ENCODE measurements around the gene RS1.

- TF ChIP-seq, protein P1, sequence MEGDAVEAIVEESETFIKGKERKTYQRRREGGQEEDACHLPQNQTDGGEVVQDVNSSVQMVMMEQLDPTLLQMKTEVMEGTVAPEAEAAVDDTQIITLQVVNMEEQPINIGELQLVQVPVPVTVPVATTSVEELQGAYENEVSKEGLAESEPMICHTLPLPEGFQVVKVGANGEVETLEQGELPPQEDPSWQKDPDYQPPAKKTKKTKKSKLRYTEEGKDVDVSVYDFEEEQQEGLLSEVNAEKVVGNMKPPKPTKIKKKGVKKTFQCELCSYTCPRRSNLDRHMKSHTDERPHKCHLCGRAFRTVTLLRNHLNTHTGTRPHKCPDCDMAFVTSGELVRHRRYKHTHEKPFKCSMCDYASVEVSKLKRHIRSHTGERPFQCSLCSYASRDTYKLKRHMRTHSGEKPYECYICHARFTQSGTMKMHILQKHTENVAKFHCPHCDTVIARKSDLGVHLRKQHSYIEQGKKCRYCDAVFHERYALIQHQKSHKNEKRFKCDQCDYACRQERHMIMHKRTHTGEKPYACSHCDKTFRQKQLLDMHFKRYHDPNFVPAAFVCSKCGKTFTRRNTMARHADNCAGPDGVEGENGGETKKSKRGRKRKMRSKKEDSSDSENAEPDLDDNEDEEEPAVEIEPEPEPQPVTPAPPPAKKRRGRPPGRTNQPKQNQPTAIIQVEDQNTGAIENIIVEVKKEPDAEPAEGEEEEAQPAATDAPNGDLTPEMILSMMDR (conservative IDR thresholded peaks at IDR 0.05; ENCODE audit: low read depth, low read length), result no peak
- no peak for TF ChIP-seq EZH2phosphoT487 (IDR thresholded peaks at IDR 0.05; ENCODE audit: borderline replicate concordance, low read length)
Measured at GRCh38 chrX:18668071-18668835, 3.7 kb downstream of the RS1 start.

Data from PC-3 (cell line).